Measurements from ENCODE around the gene SCNN1G. TPM values are rescaled to one million over a fixed set of nuclear protein-coding genes. Genes with fewer than 3 reads are reported as not detected.

SCNN1G gene
- polyA plus RNA-seq, 3 donors = not detected

DNA sequence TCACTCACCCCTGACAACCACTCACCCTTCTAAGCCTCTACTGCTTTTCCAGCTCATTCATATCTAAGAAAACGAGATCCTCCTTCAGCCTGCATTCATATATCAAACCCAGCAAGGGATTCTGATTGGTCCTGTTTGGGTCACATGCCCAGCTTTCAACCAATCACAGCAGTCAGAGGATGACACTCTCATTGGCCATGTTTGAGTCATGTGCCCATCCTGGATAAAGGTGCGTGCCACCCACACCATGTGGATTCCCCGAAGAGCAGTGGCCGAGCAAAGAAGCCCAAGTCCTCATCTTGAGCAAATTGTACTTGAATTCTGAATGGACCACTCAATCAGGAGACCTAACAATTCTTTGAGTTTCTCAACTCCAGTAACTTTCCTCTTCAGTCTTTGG is 45.0 kb downstream of the SCNN1G start:
- H3K27me3 ChIP-seq (ENCODE audit: control insufficient read depth in 2 of 2, insufficient read depth in 2 of 2, low read length in 2 of 2) = peaks cover 0 to 2% of the 10 kb centered on the region in 2 donors
- TF ChIP-seq, protein P1, sequence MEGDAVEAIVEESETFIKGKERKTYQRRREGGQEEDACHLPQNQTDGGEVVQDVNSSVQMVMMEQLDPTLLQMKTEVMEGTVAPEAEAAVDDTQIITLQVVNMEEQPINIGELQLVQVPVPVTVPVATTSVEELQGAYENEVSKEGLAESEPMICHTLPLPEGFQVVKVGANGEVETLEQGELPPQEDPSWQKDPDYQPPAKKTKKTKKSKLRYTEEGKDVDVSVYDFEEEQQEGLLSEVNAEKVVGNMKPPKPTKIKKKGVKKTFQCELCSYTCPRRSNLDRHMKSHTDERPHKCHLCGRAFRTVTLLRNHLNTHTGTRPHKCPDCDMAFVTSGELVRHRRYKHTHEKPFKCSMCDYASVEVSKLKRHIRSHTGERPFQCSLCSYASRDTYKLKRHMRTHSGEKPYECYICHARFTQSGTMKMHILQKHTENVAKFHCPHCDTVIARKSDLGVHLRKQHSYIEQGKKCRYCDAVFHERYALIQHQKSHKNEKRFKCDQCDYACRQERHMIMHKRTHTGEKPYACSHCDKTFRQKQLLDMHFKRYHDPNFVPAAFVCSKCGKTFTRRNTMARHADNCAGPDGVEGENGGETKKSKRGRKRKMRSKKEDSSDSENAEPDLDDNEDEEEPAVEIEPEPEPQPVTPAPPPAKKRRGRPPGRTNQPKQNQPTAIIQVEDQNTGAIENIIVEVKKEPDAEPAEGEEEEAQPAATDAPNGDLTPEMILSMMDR (IDR thresholded peaks at IDR 0.05) = no peak
- no peak overlapping the region for H3K27ac ChIP-seq (ENCODE audit: low read depth in 1 of 2, low read length in 2 of 2)
- H3K4me3 ChIP-seq (replicated peaks in 1 of 3; ENCODE audit: low read depth in 2 of 3, low read length in 3 of 3) = no peak overlapping the region
- no peak for DNase-seq
- no peaks in the 10 kb centered on the region for H3K79me2 ChIP-seq (ENCODE audit: insufficient read depth, low read length)
- WGBS (ENCODE audit: insufficient coverage) = 64% methylated on average over 3 of the region's 4 CpGs
- H3K4me2 ChIP-seq (replicated peaks; ENCODE audit: extremely low read depth, low read length, poor library complexity, severe bottlenecking) = no peak overlapping the region
- H2AFZ ChIP-seq (ENCODE audit: insufficient read depth, low read depth, low read length, poor library complexity, severe bottlenecking) = no peak overlapping the region
- Mint-ChIP-seq H3K27ac (peak overlapping the region in 1 of 7 donors; percentile 4), H3K27me3 (ENCODE audit: low read depth in 3 of 3) (peaks cover 5 to 8% (median 7%) of the 10 kb centered on the region in 3 donors), H3K36me3 (no peaks in the 10 kb centered on the region), H3K4me1 (no peaks in the 10 kb centered on the region), H3K4me3 (no peak overlapping the region), H3K9me3 (peaks cover 0 to 6% (median 3%) of the 10 kb centered on the region in 7 donors)
- H3K4me1 ChIP-seq (ENCODE audit: control insufficient read depth in 1 of 2, insufficient read depth in 2 of 2, low read length in 2 of 2) = no peaks in the 10 kb centered on the region
- no peak overlapping the region for H3K9ac ChIP-seq (ENCODE audit: insufficient read depth, low read length, poor library complexity, severe bottlenecking)
- H4K20me1 ChIP-seq (ENCODE audit: insufficient read depth, low read length) = no peaks in the 10 kb centered on the region
- no peaks in the 10 kb centered on the region for H3K36me3 ChIP-seq (replicated peaks in 1 of 2; ENCODE audit: control insufficient read depth in 1 of 2, insufficient read depth in 2 of 2, low read length in 2 of 2)
- no peaks in the 10 kb centered on the region for H3K9me3 ChIP-seq (replicated peaks in 1 of 2; ENCODE audit: control insufficient read depth in 1 of 2, insufficient read depth in 1 of 2, low read length in 2 of 2)
- intact Hi-C loops (cut with micrococcal nuclease) = no loop called here

DNA sequence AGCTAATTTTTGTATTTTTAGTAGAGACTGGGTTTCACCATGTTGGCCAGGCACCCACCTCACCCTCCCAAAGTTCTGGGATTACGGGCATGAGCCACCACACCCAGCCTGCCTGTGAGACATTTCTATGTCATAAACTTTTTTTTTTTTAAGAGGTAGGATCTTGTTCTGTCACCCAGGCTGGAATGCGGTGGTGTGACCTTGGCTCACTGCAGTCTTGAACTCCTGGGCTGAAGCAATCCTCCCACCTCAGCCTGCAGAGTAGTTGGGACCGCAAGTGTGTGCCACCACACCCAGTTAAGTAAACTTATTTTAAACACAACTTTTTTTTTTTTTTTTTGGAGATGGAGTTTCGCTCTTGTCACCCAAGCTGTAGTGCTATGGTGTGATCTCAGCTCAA is 47.2 kb downstream of the SCNN1G start:
- no peak for DNase-seq
- no peak overlapping the region for H3K4me3 Mint-ChIP-seq
- Histone ChIP-seq H3K27ac (ENCODE audit: low read depth in 1 of 2, low read length in 2 of 2) (no peak overlapping the region), H3K4me1 (ENCODE audit: control insufficient read depth in 1 of 2, insufficient read depth in 2 of 2, low read length in 2 of 2) (no peaks in the 10 kb centered on the region), H3K9ac (ENCODE audit: insufficient read depth, low read length, poor library complexity, severe bottlenecking) (no peak overlapping the region), H4K20me1 (ENCODE audit: insufficient read depth, low read length) (no peaks in the 10 kb centered on the region), H3K4me3 (replicated peaks in 1 of 3; ENCODE audit: low read depth in 2 of 3, low read length in 3 of 3) (no peak overlapping the region), H3K27me3 (ENCODE audit: control insufficient read depth in 2 of 2, insufficient read depth in 2 of 2, low read length in 2 of 2) (no peaks in the 10 kb centered on the region), H3K36me3 (replicated peaks in 1 of 2; ENCODE audit: control insufficient read depth in 1 of 2, insufficient read depth in 2 of 2, low read length in 2 of 2) (no peaks in the 10 kb centered on the region), H2AFZ (ENCODE audit: insufficient read depth, low read depth, low read length, poor library complexity, severe bottlenecking) (no peak overlapping the region), H3K9me3 (replicated peaks in 1 of 2; ENCODE audit: control insufficient read depth in 1 of 2, insufficient read depth in 1 of 2, low read length in 2 of 2) (no peaks in the 10 kb centered on the region), H3K4me2 (replicated peaks; ENCODE audit: extremely low read depth, low read length, poor library complexity, severe bottlenecking) (no peak overlapping the region), H3K79me2 (ENCODE audit: insufficient read depth, low read length) (no peaks in the 10 kb centered on the region)
- intact Hi-C loops (cut with micrococcal nuclease) = no loop called here
- H3K27ac Mint-ChIP-seq = no peak overlapping the region
- H3K9me3 Mint-ChIP-seq = peaks cover 0 to 10% (median 3%) of the 10 kb centered on the region in 7 donors
- no peaks in the 10 kb centered on the region for H3K36me3 Mint-ChIP-seq
- peaks cover 3 to 8% (median 6%) of the 10 kb centered on the region in 3 donors for H3K27me3 Mint-ChIP-seq (ENCODE audit: low read depth in 3 of 3)
- TF ChIP-seq, protein P1 (IDR thresholded peaks at IDR 0.05) = no peak
- WGBS (ENCODE audit: insufficient coverage) = no CpG with 5 or more reads among the region's 4 CpGs
- no peaks in the 10 kb centered on the region for H3K4me1 Mint-ChIP-seq

Measured in CD14-positive monocyte (primary cell).